Cardiac muscle cell (in vitro differentiated cells and primary cell): ENCODE measurements around the gene ALPG. TPM values are rescaled to one million over a fixed set of nuclear protein-coding genes. Genes with fewer than 3 reads are reported as not detected.
A peak's percentile ranks its signal among the peaks of the same experiment; 100 is the strongest.
"Not testable (repeated sequence)": the region's sequence is repeated elsewhere in the genome, so short reads cannot be mapped to it uniquely, and the experiment has no call there.

Source experiments
- DNase-seq, 2 donors: peaks; one replicate each; pipeline versions ENCODE4 v3.0.0 to v3.0.0-alpha.2; 2010 to 2017; ENCODE audit warnings: low read depth in 1 of 2, low spot score in 1 of 2
- H3K27ac ChIP-seq: fragments of 200-600 bp; sonication (generic); 2 replicates; pipeline ENCODE4 v1.5.1; 2016
- H3K27me3 ChIP-seq: fragments of 200-600 bp; sonication (generic); 2 replicates; pipeline ENCODE4 v1.6.0; 2016; ENCODE audit warnings: control low read depth
- H3K36me3 ChIP-seq: fragments of 200-600 bp; sonication (generic); 2 replicates; pipeline ENCODE4 v1.5.1; 2016; ENCODE audit warnings: control low read depth
- H3K4me1 ChIP-seq: fragments of 200-600 bp; sonication (generic); 2 replicates; pipeline ENCODE4 v1.8.1; 2017; ENCODE audit warnings: low read depth, mild to moderate bottlenecking, mixed run types
- H3K4me3 ChIP-seq: fragments of 200-600 bp; sonication (generic); 2 replicates; pipeline ENCODE4 v1.5.1; 2016; ENCODE audit warnings: mild to moderate bottlenecking
- H3K9me3 ChIP-seq: fragments of 200-600 bp; sonication (generic); 2 replicates; pipeline ENCODE4 v1.5.1; 2017; ENCODE audit warnings: low read depth, mild to moderate bottlenecking, control low read depth
- CTCF ChIP-seq: IDR thresholded peaks from 2 replicates; pipeline ENCODE4 v1.5.1; 2012; ENCODE audit warnings: low read depth, mild to moderate bottlenecking, low read length
- polyA plus RNA-seq: library from polyadenylated mRNA; unstranded; fragments of >200 nt; fragmentation: Nextera tagmentation; extraction: Ambion mirVana; gene quantifications from 2 replicates; pipeline ENCODE4 v1.2.1, GENCODE V29; 2016
- total RNA-seq: library from RNA; depleted of rRNA; stranded (reverse); fragments of >200 nt; gene quantifications from 2 replicates; pipeline ENCODE4 v1.2.3, GENCODE V29; 2016

ALPG gene
- total and polyA plus RNA-seq, 2 experiments from 2014 or later: not detected

- no peak overlapping the region for H3K4me3 ChIP-seq
- TF ChIP-seq CTCF: no peak
- H3K4me1 ChIP-seq: no peaks in the 10 kb centered on the region
- H3K9me3 ChIP-seq: no peaks in the 10 kb centered on the region
- DNase-seq: no peak
- H3K27me3 ChIP-seq: peaks cover 30% of the 10 kb centered on the region
- H3K36me3 ChIP-seq: no peaks in the 10 kb centered on the region
- H3K27ac ChIP-seq: no peak overlapping the region
Measured at GRCh38 chr2:232377319-232377718, 29.3 kb upstream of the ALPG start.

- no peak for TF ChIP-seq CTCF
- Histone ChIP-seq H3K9me3 (no peaks in the 10 kb centered on the region), H3K4me1 (no peaks in the 10 kb centered on the region), H3K27ac (no peak overlapping the region), H3K4me3 (no peak overlapping the region), H3K36me3 (no peaks in the 10 kb centered on the region), H3K27me3 (peaks cover 38% of the 10 kb centered on the region)
- no peak for DNase-seq
Measured at GRCh38 chr2:232377841-232378734, 28.6 kb upstream of the ALPG start.

GRCh38 chr2:232378735-232379151 is 27.9 kb upstream of the ALPG start, which contains the start of gene ALPP:
TSS of gene ALPP (plus strand) at chr2:232378751. CDS start at chr2:232378803, 52 bp downstream.
- H3K27ac ChIP-seq, H3K36me3 ChIP-seq, H3K9me3 ChIP-seq, H3K4me3 ChIP-seq, DNase-seq, H3K4me1 ChIP-seq: not testable (repeated sequence)
- peaks cover 45% of the 10 kb centered on the region for H3K27me3 ChIP-seq

GRCh38 chr2:232379610-232380590 is 26.7 kb upstream of the ALPG start:
- H3K4me3 ChIP-seq, H3K9me3 ChIP-seq, DNase-seq, H3K4me1 ChIP-seq, H3K27ac ChIP-seq, H3K36me3 ChIP-seq: not testable (repeated sequence)
- H3K27me3 ChIP-seq: peaks cover 51% of the 10 kb centered on the region

- peaks cover 56% of the 10 kb centered on the region for H3K27me3 ChIP-seq
- not testable (repeated sequence) for DNase-seq, H3K4me3 ChIP-seq, H3K27ac ChIP-seq, H3K36me3 ChIP-seq, H3K4me1 ChIP-seq, H3K9me3 ChIP-seq
Measured at GRCh38 chr2:232381204-232382031, 25.2 kb upstream of the ALPG start.

- peaks cover 63% of the 10 kb centered on the region for H3K27me3 ChIP-seq
- peak in 1 of 2 donors; percentile 11 for DNase-seq
- H3K4me3 ChIP-seq: no peak overlapping the region
- no peaks in the 10 kb centered on the region for H3K36me3 ChIP-seq
- no peak overlapping the region for H3K27ac ChIP-seq
- no peak for TF ChIP-seq CTCF
- H3K4me1 ChIP-seq: peaks cover 7% of the 10 kb centered on the region
- H3K9me3 ChIP-seq: no peaks in the 10 kb centered on the region
Measured at GRCh38 chr2:232382331-232383225, 24.1 kb upstream of the ALPG start.
